Measurements from ENCODE around the gene RIPOR2.
A peak's percentile ranks its signal among the peaks of the same experiment; 100 is the strongest.
"Not testable (repeated sequence)": the region's sequence is repeated elsewhere in the genome, so short reads cannot be mapped to it uniquely, and the experiment has no call there.

RIPOR2 gene

DNA sequence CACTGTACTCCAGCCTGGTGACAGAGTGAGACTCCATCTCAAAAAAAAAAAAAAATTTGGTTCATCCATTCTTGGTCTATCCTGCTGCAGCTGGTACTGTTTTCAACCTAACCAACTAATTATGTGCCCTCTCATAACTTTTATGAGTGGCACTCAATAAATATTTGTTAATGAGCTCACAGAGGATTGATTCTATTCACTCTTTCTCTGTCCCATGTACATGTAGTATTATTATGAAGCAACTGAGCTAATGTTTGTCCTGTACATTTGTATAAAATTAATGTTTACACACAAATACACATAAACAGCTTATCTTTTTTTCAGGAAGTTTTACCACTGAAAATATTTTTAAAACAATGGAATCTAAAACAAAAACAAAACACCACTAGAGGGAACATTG lies 10.1 kb downstream of the RIPOR2 start:
- DNase-seq: no peak

GRCh38 chr6:24924580-24925356 lies 11.0 kb downstream of the RIPOR2 start:
- peak; percentile 56 for DNase-seq

DNA sequence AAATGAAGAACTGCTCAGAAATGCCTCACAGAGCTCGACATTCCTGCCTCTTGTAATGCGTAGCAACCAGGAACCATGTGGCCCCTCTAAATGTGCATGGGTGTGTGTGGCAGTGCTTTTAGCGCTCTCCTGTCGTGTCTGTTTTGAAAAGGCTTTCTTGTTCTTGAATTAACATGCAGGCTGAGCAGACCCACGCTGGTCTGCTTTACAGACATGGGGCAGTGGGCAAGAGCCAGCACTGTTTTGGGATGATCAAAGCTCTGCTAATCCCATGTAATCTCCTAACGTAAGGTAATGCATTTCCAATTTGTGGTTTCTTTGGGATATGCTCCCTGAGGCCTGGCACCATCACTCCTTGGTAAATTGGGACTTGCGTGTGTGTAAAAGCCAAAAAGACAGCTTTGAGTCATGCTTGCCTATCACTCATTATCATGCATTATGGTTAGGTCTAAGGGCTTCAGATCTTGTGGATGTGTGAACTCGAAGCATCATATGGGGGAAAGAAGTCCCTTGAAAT lies 11.8 kb downstream of the RIPOR2 start:
- DNase-seq: peak; percentile 46

DNA sequence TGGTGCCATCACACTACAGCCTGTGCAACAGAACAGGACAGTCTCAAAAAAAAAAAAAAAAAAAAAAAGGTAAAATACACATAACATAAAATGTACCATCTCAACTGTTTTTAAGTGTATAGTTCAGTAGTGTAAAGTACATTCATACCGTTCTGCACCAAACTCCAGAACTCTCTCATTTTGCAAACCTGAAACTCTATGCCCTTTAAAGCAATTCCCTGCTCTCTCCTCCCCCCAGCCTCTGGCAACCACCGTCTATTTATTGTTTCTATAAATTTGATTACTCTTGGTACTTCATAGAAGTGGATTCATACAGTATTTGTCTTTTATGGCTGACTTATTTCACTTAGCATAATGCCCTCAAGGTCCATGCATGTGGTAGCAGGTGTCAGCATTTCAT lies 12.9 kb downstream of the RIPOR2 start:
- DNase-seq: peak; percentile 39

- DNase-seq: no peak
Observed at GRCh38 chr6:24922170-24922569, 13.6 kb downstream of the RIPOR2 start.

DNA sequence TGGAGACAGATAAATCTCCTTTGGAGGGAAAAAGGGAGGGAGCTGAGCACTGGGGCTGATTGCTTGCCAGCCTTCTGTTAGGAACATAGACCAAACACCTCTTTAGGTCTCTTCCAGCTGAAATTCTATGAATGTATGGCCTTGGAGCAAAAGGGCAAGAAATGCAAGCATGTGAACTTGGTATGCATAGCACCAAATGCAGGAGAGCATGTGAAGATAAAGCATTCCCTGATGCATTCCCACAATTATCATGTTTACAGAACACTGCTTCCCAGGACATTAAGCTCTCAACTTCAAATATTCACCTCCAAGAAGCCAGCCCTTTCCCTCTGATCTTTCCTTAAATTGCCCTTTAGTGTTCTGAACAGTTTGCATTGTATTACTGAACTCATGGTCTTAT lies 15.6 kb downstream of the RIPOR2 start:
- no peak for DNase-seq

DNA sequence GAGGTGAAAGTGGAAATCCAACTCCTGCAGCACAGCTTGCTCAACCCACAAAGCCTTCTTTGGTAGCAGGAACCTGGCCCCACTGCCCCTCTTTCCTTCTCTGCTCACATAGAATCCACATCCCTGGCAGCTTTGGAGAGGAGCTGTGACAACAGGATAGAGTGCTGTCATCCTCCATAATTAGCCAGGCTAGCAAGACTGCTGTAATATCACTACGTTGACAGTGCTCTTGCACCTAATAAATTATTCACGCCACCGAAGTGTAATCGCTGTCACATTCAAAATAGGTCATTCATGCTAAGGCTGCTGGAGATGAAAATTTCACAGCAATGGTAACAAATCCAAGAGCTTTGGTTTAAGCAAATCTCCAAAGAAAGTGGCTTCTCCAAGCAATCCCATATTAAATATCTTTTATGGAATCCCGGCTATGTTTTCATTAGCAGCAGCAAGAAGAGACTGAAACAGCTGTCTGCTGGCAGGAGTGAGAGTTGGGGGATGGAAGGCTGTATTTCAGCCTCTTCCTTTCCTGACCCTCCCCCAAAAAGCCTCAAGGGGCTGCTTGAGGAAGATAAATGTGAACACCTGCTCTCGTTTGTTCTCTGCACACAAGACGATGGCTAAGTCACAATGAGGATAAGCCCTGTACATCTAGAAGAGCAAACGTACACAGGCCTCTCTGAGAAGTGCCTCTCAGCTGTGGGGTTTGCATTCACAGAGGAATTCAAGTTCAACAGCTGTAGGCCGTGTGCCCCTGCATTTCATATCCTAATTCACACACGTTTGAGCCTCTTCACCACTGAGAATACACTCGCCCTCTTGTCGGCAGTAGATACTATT lies 16.5 kb downstream of the RIPOR2 start:
- DNase-seq: no peak

GRCh38 chr6:24918641-24919055 lies 17.1 kb downstream of the RIPOR2 start:
- no peak for DNase-seq

DNA sequence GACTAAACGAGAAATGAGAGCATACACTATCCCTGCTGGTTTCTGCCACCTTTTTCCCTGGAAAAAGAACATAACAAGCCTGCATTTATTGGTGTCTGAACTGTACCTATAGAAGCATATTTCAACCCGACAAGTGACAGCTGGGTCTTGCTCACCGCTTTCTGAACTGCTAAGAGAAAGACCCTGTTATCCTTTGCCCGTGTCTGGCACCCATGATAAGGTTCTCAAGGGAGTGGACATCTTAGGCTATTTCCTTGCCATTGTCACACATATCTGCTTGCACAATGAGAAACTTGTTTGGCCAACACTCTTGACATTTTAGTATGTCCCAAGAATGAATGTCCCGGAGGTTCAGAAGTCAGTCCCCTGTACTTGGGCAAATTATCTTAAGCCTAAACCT lies 19.3 kb downstream of the RIPOR2 start:
- no peak for DNase-seq

- DNase-seq: no peak
Observed at GRCh38 chr6:24915641-24916040, 20.1 kb downstream of the RIPOR2 start.

GRCh38 chr6:24914082-24914481 lies 21.7 kb downstream of the RIPOR2 start:
- not testable (repeated sequence) for DNase-seq

GRCh38 chr6:24911796-24912382 lies 23.9 kb downstream of the RIPOR2 start:
- no peak for DNase-seq

DNA sequence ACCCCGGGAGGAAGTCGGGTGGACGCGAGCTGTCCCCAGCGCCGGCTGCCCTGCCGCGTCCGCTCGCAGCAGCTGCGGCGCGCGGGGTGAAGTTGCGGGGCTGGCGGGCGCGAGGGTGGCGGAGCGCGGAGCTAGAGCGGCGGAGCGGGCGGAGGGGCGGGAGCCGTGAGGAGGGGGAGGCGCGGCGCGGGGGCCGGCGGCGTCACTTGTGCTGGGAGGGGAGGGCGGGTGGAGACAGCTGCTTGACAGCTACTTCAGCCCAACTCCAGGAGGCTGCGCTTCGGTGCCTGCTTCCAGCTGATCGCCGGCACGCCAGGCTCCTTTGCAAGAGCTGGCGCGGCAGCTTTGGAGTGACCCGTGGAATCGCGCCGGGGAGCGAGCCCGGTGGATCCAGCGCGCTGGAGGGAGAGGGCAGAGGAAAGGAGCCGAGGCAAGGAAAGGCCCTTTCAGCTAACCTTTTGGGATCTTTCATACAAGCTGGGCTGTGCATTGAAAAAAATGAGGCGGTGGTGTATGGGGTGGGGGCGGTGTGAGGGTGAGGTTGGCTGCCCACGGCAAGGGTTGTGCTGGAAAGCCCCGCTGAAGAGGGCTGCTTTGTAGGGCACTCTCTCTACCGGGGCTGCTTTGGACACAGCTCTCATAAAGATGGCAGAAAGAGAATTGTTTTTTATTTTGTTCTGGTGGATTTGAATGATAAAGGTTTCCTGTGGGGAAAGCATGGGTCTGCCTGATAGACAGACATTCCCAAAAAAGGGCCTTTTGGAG lies 24.6 kb downstream of the RIPOR2 start:
- DNase-seq: peak; percentile 73

DNA sequence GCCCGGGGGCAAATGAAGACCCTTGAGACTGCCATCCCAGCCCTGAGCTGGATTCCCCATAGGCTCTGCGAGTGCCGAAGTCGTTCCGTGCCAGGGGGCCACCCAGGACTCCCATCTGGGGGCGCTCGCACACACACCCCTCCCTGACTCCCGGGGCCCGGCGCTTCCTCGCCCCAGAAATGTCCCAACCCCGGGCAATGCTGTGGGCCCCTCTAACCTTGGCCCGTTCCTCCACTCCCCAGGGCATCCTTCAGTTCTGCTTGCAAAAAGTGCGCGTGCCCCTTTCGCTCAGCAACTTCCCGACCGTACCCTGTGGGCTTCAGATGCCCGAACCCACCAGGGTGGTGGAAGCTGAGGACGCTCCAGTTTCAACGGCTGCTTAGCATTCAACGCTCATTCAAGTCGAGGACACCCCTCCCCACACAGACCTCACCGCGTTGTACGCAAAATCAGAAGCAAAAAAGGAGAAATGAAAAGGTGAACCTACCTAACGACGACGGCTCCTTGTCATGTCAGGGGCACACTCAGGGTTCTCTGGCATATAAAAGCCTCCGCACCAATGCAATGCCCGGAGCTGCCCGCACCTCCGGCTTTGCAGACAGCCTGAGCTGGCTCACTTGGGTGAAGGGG lies 25.3 kb downstream of the RIPOR2 start:
- DNase-seq: peak; percentile 46

- no peak for DNase-seq
Observed at GRCh38 chr6:24909241-24910216, 26.2 kb downstream of the RIPOR2 start.

GRCh38 chr6:24908650-24909035 lies 27.1 kb downstream of the RIPOR2 start:
- no peak for DNase-seq

DNA sequence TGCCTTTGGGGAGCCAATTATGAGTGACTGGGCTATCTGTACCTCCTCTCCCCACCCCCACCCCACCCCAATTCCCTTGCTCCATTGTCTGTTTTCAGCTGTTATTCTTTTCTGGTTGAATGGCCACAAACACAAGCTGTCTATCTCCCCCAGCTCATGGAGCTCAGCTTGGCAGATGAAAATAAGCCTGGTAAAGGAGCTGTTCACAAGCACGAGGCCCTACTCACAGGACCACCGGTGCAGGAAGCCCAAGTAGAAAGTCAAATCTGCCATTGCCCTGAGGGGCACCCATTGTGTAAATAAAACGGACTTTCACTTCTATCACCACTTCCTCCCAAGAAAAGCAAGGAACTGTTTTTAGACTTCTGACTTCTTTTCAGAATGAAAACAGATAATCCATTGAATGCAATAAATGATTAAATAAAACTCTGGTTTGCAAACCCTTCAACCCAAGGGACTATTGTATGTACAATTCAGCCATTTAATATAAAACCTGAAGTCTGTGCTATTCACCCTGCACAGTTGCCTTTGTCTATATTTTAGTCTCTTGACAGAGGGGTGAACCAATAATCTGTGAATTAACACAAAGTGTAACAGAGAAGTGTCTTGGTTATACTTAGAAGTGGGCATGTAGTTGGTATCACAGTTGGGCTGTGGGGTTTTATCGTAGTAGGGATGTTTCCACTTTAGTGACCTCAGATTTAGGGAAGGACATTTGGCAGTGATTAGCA lies 27.7 kb downstream of the RIPOR2 start:
- no peak for DNase-seq

- DNase-seq: no peak
Observed at GRCh38 chr6:24906314-24906713, 29.4 kb downstream of the RIPOR2 start.

GRCh38 chr6:24905483-24905882 lies 30.3 kb downstream of the RIPOR2 start:
- no peak for DNase-seq

- DNase-seq: no peak
Observed at GRCh38 chr6:24903681-24904080, 32.1 kb downstream of the RIPOR2 start.

Measured in activated naive CD4-positive, alpha-beta T cell treated with anti-CD3 and anti-CD28 coated beads, Interleukin-2, amount 50 U/mL, for 16 hours (primary cell).